Parathyroid adenoma (tissue), 2 donors: ENCODE results near the gene SFTPD.
"Not testable (repeated sequence)": the region's sequence is repeated elsewhere in the genome, so short reads cannot be mapped to it uniquely, and the experiment has no call there.

Experiments used
- H2AFZ ChIP-seq: fragments of 300-600 bp; sonication (generic); one replicate; pipeline ENCODE4 v1.7.0; 2017; ENCODE audit warnings: antibody characterized with exemption, mild to moderate bottlenecking
- H3K27ac ChIP-seq: fragments of 300-600 bp; sonication (generic); one replicate; pipeline ENCODE4 v1.7.0; 2017
- H3K27me3 ChIP-seq: fragments of 300-600 bp; sonication (generic); one replicate; pipeline ENCODE4 v1.7.0; 2017; ENCODE audit warnings: low read length; ENCODE audit not compliant: control insufficient read depth, insufficient read depth
- H3K36me3 ChIP-seq: fragments of 300-600 bp; sonication (generic); one replicate; pipeline ENCODE4 v1.7.0; 2017; ENCODE audit warnings: low read length; ENCODE audit not compliant: control insufficient read depth, insufficient read depth
- H3K4me1 ChIP-seq: fragments of 300-600 bp; sonication (generic); one replicate; pipeline ENCODE4 v1.7.0; 2017; ENCODE audit warnings: control low read depth
- H3K4me2 ChIP-seq: fragments of 300-600 bp; sonication (generic); one replicate; pipeline ENCODE4 v1.7.0; 2017; ENCODE audit warnings: low read length
- H3K4me3 ChIP-seq: fragments of 300-600 bp; sonication (generic); one replicate; pipeline ENCODE4 v1.7.0; 2017; ENCODE audit warnings: low read depth, low read length
- H3K79me2 ChIP-seq: fragments of 300-600 bp; sonication (generic); one replicate; pipeline ENCODE4 v1.7.0; 2017; ENCODE audit warnings: control low read depth
- H3K9ac ChIP-seq: fragments of 300-600 bp; sonication (generic); one replicate; pipeline ENCODE4 v1.7.0; 2017; ENCODE audit warnings: mild to moderate bottlenecking
- H3K9me3 ChIP-seq: fragments of 300-600 bp; sonication (generic); one replicate; pipeline ENCODE4 v1.7.0; 2017; ENCODE audit warnings: low read length; ENCODE audit not compliant: control insufficient read depth
- TF ChIP-seq, protein P1 (sequence below): fragments of 300-600 bp; sonication (generic); IDR thresholded peaks from one replicate; pipeline ENCODE4 v1.7.0; 2017; ENCODE audit warnings: antibody characterized with exemption, mild to moderate bottlenecking
- donor health status: primary hyperparathyroidism.

SFTPD gene

DNA sequence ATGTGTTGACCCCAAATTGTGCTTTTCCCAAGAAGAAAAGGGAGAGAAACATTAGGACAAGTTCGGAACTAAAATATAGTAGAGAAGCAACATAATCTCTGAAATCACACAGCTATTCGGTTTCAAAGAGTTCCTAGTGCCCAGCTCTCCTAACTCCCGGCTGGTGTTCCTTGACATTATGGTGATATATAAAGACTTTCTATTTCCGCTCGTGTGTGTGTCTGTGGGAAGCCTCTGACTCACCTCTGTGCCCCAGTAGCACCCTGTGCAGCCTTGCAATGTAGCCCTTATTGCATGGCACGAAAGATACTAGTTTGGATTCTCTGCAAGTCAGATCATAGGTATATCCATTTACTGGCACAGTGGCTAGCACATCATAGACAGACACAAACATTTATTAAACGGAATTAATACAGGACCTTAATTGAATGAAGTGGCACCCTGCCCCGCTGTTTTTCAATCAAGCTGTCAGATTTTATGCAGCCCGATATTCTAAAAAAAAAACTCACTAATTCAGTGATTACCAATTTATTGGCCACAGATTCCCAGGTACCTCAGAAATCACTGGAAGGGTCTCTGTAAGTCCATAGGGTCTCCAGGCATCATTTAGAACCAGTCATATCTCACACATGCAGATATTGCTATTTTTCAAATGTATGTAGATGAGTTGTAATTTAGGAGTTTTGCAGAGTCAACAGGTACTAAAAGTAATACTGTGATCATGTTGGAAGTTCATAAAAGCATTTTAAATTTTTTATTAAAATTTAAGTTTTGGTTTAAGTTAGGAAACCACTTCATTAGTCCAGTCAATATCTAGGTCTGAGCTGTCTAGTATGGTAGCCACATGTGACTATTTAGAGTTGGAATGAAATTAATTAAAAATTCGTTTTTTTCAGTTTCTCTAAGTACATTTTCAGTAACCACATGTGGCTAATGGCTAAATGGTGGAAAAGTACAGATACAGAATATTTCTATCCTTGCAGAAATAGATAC, 43.3 kb downstream of the SFTPD start:
- TF ChIP-seq, protein P1, sequence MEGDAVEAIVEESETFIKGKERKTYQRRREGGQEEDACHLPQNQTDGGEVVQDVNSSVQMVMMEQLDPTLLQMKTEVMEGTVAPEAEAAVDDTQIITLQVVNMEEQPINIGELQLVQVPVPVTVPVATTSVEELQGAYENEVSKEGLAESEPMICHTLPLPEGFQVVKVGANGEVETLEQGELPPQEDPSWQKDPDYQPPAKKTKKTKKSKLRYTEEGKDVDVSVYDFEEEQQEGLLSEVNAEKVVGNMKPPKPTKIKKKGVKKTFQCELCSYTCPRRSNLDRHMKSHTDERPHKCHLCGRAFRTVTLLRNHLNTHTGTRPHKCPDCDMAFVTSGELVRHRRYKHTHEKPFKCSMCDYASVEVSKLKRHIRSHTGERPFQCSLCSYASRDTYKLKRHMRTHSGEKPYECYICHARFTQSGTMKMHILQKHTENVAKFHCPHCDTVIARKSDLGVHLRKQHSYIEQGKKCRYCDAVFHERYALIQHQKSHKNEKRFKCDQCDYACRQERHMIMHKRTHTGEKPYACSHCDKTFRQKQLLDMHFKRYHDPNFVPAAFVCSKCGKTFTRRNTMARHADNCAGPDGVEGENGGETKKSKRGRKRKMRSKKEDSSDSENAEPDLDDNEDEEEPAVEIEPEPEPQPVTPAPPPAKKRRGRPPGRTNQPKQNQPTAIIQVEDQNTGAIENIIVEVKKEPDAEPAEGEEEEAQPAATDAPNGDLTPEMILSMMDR = no peak
- H3K4me1 ChIP-seq = no peaks in the 10 kb centered on the region
- no peak overlapping the region for H3K27ac ChIP-seq
- no peaks in the 10 kb centered on the region for H3K79me2 ChIP-seq
- no peaks in the 10 kb centered on the region for H3K36me3 ChIP-seq
- no peaks in the 10 kb centered on the region for H3K9me3 ChIP-seq
- no peak overlapping the region for H3K9ac ChIP-seq
- H3K27me3 ChIP-seq = no peaks in the 10 kb centered on the region
- H3K4me3 ChIP-seq = peak overlapping the region; percentile 66
- H3K4me2 ChIP-seq = peak overlapping the region; percentile 96
- peak overlapping the region; percentile 93 for H2AFZ ChIP-seq

DNA sequence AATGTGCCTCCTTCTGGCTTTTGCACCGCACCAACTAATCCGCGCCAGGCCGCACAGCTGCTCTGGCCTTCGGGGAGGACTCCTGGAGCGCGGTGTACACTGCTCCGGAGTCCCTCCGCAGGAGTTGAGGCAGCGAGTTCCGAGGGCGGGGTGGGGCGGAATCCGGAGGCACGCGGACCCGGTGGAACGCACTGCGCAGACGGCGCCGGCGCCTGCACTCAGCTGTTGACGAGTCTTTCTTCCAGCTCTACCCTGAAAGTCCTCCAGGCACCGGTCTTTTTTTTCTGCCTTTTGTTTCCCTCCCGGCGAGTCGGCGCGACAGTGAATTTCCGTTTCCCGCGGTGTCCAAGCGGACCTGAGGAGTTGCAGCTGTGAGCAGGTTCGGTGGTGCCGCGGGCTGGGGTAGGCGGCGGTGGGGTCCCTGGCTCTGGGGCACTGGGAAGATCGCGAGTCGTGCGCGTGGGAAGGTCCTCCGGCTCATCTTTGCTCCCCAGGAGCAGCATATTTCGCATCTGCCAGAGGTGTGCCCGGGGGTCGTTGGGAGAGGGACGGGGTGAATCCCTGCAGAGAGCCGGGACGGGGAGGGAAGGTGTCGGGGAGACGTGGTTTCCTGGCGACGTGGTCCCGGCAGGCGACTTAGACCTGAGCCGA, 44.1 kb downstream of the SFTPD start:
- no peaks in the 10 kb centered on the region for H3K9me3 ChIP-seq
- peak overlapping the region; percentile 96 for H3K4me2 ChIP-seq
- TF ChIP-seq, protein P1 = no peak
- no peak overlapping the region for H3K27ac ChIP-seq
- H3K9ac ChIP-seq = no peak overlapping the region
- no peaks in the 10 kb centered on the region for H3K4me1 ChIP-seq
- H3K36me3 ChIP-seq = no peaks in the 10 kb centered on the region
- H3K27me3 ChIP-seq = no peaks in the 10 kb centered on the region
- H3K4me3 ChIP-seq = peak overlapping the region; percentile 66
- H3K79me2 ChIP-seq = no peaks in the 10 kb centered on the region
- peak overlapping the region; percentile 93 for H2AFZ ChIP-seq

DNA sequence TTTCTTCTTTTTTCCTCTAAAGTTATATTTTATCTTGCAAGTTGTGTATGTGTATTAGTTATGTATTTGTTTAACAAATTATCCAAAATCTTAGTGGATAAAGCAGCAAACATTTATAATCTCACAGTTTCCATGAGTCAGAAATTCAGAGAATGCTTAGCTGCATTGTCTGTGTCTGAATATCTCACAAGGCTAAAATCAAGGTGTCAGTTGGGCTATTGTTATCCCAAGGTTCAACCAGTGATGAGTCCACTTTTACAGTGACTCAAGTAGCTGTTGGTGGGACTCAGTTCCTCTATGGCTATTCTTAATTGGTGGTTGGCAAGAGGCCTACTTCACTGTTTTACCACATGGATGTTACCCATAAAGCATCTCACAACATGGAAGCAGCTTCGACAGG, 47.3 kb downstream of the SFTPD start:
- not testable (repeated sequence) for H3K4me1 ChIP-seq, H3K27me3 ChIP-seq, H3K79me2 ChIP-seq, H2AFZ ChIP-seq, H3K4me3 ChIP-seq, H3K9ac ChIP-seq, H3K27ac ChIP-seq, H3K4me2 ChIP-seq, H3K9me3 ChIP-seq, H3K36me3 ChIP-seq

DNA sequence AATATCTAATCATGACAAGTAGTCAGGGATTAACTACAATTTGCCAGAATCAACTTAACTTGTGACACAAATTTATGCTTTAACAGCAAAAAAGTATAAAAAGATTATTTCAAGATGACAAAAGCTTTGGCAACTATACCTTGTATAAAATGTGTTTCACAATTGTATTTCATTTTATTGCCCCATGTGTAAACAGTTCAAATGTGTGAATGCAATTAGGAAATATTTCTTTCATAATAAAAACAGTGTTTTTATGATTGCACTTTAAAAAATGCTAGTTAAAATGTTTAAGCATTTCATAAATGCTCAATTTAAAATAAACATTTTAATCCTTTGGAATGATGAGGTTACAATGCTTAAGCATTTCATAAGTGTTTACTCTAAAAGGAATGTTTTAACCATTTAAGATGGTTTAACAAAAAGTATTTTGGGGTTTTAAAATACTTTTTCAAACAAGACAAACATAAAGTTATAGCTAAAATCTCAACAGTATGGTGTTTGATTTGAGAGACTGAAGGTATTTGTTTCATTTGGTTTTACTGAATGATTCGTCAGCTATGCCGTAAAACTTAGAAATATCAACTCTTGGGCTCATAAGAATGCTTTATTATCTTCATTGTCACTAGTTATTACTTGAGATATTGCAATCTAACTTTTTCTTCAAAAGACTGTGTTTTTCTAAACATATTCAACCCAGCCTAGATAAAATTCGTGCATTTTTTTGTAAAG, 50.1 kb downstream of the SFTPD start:
- Histone ChIP-seq H3K79me2 (no peaks in the 10 kb centered on the region), H3K27me3 (no peaks in the 10 kb centered on the region), H3K9ac (no peak overlapping the region), H3K27ac (no peak overlapping the region), H3K9me3 (no peaks in the 10 kb centered on the region), H3K4me1 (no peaks in the 10 kb centered on the region), H3K4me2 (no peak overlapping the region), H3K36me3 (no peaks in the 10 kb centered on the region), H2AFZ (no peak overlapping the region), H3K4me3 (no peak overlapping the region)
- TF ChIP-seq, protein P1 = no peak

DNA sequence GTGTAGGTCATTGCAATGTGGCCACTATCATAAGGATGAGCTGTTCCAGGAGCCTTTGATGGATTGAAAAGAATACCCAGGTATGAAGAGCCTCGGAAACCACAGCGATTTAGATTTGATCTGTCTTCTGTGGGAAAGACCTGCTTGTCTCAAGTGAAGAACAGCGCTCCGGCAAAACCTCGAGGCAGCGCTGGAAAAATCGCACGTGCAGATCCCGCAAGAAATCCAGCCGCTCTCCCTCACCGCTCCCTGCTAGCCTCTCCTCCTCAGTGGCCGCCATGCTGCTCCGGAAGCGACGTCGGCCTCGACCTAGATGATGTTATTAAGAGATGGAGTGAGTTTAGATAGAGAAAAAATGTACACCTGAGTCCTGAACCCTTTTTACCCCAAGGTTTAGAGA, 56.0 kb downstream of the SFTPD start:
- H3K79me2 ChIP-seq, H3K27ac ChIP-seq, H3K9me3 ChIP-seq, H3K4me1 ChIP-seq, H2AFZ ChIP-seq, H3K9ac ChIP-seq, H3K36me3 ChIP-seq, H3K4me3 ChIP-seq, H3K4me2 ChIP-seq, H3K27me3 ChIP-seq: not testable (repeated sequence)
